Activated naive CD8-positive, alpha-beta T cell treated with anti-CD3 and anti-CD28 coated beads, Interleukin-2, amount 50 U/mL, for 24 hours (primary cell): Measurements from ENCODE around the gene CRIP3.

Source experiments
- ATAC-seq: fragments of 150-1000 bp; cut with Tn5 transposase; one replicate; pipeline ENCODE4 v1.10.0; 2021
- DNase-seq: peaks from one replicate; pipeline ENCODE4 v3.0.0; 2021
- H3K27ac Mint-ChIP-seq: one replicate; pipeline ENCODE4 v1.8.0; 2021; ENCODE audit warnings: mild to moderate bottlenecking, mixed read lengths
- H3K27me3 Mint-ChIP-seq: one replicate; pipeline ENCODE4 v1.8.0; 2021; ENCODE audit warnings: mixed read lengths
- H3K36me3 Mint-ChIP-seq: one replicate; pipeline ENCODE4 v1.8.0; 2021; ENCODE audit warnings: low read depth, mixed read lengths
- H3K4me1 Mint-ChIP-seq: one replicate; pipeline ENCODE4 v1.8.0; 2021; ENCODE audit warnings: mixed read lengths
- H3K4me3 Mint-ChIP-seq: one replicate; pipeline ENCODE4 v1.8.0; 2021; ENCODE audit warnings: mild to moderate bottlenecking, moderate library complexity, mixed read lengths
- H3K9me3 Mint-ChIP-seq: one replicate; pipeline ENCODE4 v1.8.0; 2021; ENCODE audit warnings: mixed read lengths

CRIP3 gene

DNA sequence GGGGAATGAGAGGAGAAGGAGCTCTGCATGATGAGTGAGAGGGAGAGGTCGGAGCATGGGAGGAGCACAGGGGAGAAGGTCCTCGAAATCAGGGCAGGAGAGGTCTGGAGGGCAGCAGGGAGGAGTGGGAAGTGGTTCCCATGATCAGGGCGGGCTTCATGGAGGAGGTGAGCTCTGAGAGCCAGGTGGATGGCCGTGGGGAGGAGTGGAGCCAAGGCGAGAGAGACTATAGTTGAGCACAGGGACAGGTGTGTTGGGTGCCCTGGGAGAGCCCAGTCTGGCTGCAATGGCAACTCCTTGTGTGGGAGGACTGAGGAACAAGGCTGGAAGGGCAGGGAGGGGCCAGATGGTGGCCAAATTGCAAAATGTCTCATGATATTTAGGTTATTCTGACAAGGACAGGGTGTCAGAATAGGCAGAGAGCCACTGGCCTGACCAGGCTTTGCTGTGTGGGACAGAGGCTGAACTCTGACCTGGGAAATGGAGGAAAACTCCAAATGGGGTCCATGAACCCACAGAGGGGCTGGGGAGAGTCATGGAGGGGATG, 44.0 kb downstream of the CRIP3 start:
- H3K4me1 Mint-ChIP-seq, result peaks cover 5% of the 10 kb centered on the region
- H3K27me3 Mint-ChIP-seq, result peaks cover 10% of the 10 kb centered on the region
- H3K9me3 Mint-ChIP-seq, result no peaks in the 10 kb centered on the region
- no peak overlapping the region for H3K4me3 Mint-ChIP-seq
- no peak overlapping the region for H3K27ac Mint-ChIP-seq
- no peaks in the 10 kb centered on the region for H3K36me3 Mint-ChIP-seq
- DNase-seq, result no peak
- ATAC-seq, result no peak

GRCh38 chr6:43263314-43264178, 45.1 kb downstream of the CRIP3 start:
- Mint-ChIP-seq H3K9me3 (no peaks in the 10 kb centered on the region), H3K27ac (peak overlapping the region; percentile 21), H3K4me3 (no peak overlapping the region), H3K27me3 (peaks cover 3% of the 10 kb centered on the region), H3K36me3 (no peaks in the 10 kb centered on the region), H3K4me1 (no peaks in the 10 kb centered on the region)
- peak; percentile 95 for ATAC-seq
- peak; percentile 81 for DNase-seq

DNA sequence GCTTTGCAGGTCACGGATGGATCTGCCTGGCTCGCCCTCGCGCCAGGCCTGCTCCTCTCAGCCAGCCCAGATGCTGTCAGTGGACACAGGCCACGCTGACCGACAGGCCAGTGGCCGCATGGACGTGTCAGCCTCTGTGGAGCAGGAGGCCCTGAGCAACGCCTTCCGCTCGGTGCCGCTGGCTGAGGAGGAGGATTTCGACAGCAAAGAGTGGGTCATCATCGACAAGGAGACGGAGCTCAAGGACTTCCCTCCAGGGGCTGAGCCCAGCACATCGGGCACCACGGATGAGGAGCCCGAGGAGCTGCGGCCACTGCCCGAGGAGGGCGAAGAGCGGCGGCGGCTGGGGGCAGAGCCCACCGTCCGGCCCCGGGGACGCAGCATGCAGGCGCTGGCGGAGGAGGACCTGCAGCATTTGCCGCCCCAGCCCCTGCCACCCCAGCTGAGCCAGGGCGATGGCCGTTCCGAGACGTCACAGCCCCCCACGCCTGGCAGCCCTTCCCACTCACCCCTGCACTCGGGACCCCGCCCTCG, 45.8 kb downstream of the CRIP3 start:
- Mint-ChIP-seq H3K27ac (no peak overlapping the region), H3K27me3 (peaks cover 2% of the 10 kb centered on the region), H3K9me3 (no peaks in the 10 kb centered on the region), H3K4me3 (no peak overlapping the region), H3K36me3 (no peaks in the 10 kb centered on the region), H3K4me1 (no peaks in the 10 kb centered on the region)
- DNase-seq, result no peak
- no peak for ATAC-seq

GRCh38 chr6:43262000-43262779, 46.4 kb downstream of the CRIP3 start:
- peaks cover 6% of the 10 kb centered on the region for H3K4me1 Mint-ChIP-seq
- DNase-seq, result no peak
- H3K9me3 Mint-ChIP-seq, result no peaks in the 10 kb centered on the region
- peaks cover 4% of the 10 kb centered on the region for H3K27me3 Mint-ChIP-seq
- no peaks in the 10 kb centered on the region for H3K36me3 Mint-ChIP-seq
- no peak overlapping the region for H3K4me3 Mint-ChIP-seq
- H3K27ac Mint-ChIP-seq, result no peak overlapping the region
- ATAC-seq, result no peak

- no peak overlapping the region for H3K4me3 Mint-ChIP-seq
- H3K27me3 Mint-ChIP-seq, result peaks cover 8% of the 10 kb centered on the region
- no peak for ATAC-seq
- H3K9me3 Mint-ChIP-seq, result no peaks in the 10 kb centered on the region
- no peaks in the 10 kb centered on the region for H3K36me3 Mint-ChIP-seq
- no peak for DNase-seq
- no peak overlapping the region for H3K27ac Mint-ChIP-seq
- H3K4me1 Mint-ChIP-seq, result peaks cover 9% of the 10 kb centered on the region
Observed at GRCh38 chr6:43261198-43261597, 47.4 kb downstream of the CRIP3 start.

GRCh38 chr6:43260791-43261190, 47.8 kb downstream of the CRIP3 start:
- Mint-ChIP-seq H3K27ac (no peak overlapping the region), H3K4me1 (peaks cover 10% of the 10 kb centered on the region), H3K4me3 (no peak overlapping the region), H3K36me3 (no peaks in the 10 kb centered on the region), H3K9me3 (no peaks in the 10 kb centered on the region), H3K27me3 (peaks cover 9% of the 10 kb centered on the region)
- ATAC-seq, result no peak
- no peak for DNase-seq

DNA sequence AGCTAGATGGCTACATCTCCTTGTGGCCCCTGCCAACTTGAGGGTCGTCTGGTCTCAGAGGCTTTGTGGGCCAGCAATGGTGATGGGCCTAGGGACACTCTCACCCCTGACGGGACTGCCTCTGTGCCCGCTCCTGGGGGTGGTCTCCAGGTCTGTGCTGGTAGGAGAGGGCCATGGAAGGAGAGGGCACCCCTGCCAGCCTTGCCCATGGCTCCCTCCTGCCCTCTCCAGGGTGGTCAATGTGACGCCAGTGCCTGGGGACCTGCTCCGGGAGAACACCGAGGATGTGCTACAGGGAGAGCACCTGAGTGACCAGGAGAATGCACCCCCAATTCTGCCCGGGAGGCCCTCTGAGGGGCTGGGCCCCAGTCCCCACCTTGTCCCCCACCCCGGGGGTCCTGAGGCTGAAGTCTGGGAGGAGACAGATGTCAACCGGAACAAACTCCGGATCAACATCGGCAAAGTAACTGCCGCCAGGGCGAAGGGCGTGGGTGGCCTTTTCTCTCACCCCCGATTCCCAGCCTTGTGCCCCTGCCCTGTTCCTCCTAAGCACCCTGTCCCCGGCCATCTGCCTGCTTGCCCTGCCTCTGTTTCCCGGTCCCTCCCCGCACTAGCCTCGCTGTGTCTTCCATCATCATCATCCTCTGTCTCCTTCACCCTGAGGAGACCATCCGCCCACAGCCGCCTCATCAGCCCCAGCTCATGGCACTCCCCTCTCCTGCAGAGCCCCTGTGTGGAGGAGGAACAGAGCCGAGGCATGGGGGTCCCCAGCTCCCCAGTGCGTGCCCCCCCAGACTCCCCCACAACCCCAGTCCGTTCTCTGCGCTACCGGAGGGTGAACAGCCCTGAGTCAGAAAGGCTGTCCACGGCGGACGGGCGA, 49.6 kb downstream of the CRIP3 start:
- H3K9me3 Mint-ChIP-seq, result no peaks in the 10 kb centered on the region
- H3K27ac Mint-ChIP-seq, result no peak overlapping the region
- DNase-seq (no peak), ATAC-seq (no peak)
- no peak overlapping the region for H3K4me3 Mint-ChIP-seq
- H3K36me3 Mint-ChIP-seq, result no peaks in the 10 kb centered on the region
- peaks cover 19% of the 10 kb centered on the region for H3K4me1 Mint-ChIP-seq
- H3K27me3 Mint-ChIP-seq, result peaks cover 10% of the 10 kb centered on the region

DNA sequence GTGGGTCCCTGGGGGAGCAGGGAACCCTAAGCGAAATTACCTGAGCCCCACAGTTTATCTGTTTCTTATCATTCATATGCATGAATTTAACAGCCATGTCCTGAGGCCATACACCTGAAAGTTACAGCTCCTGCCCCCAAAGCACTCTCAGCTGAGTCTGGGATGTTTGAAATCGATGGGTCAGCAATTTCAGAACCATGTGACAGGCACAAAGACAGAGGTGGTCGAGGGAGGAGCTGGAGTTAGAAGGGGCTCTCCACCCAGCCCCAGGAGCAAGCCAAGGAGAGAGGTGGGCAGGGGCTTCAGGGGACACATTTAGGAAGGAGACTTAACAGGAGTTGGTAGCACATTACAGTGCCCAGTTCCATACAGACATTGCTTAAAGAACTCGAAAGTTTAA, 50.4 kb downstream of the CRIP3 start:
- no peak for DNase-seq
- Mint-ChIP-seq H3K27ac (no peak overlapping the region), H3K27me3 (peaks cover 17% of the 10 kb centered on the region), H3K4me3 (no peak overlapping the region), H3K36me3 (no peaks in the 10 kb centered on the region), H3K4me1 (peaks cover 23% of the 10 kb centered on the region), H3K9me3 (no peaks in the 10 kb centered on the region)
- ATAC-seq, result no peak

DNA sequence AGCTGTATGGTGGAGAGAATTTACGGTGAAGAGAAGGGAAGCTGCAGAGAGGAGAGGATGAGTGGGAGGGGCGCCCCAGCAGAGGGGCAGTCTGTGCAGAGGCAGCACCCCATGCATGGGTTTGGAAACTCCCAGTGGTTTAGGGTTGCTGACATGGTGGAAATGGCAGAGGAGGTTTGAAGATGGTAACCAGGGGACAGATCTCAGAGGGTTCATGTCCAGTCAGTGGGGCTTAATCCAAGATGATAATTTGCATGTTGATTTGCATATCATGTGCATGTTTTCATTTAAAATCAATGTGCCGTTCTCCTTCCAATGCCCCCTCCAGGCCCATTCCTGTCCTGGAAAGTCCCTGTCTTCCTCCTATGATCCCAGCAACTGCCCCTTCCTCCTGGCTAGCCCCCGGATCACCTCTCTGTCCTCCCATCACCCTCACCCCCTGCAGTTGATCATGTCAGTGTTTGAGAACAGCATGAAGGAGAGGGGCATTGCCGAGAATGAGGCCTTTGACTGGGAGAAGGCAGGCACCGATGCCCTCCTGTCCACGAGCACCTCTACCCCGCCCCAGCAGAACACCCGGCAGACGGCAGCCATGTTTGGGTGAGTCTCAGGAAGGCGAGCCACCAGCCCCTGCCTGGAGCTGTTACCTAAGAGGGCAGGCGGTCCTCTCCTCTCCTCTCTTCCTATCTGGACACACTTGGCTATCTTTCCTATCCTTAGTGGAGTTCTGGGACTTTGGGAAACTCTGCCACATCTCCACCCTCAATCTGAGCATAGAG, 51.1 kb downstream of the CRIP3 start:
- ATAC-seq (peak; percentile 51), DNase-seq (peak; percentile 33)
- Mint-ChIP-seq H3K27ac (no peak overlapping the region), H3K4me1 (peaks cover 23% of the 10 kb centered on the region), H3K27me3 (peaks cover 22% of the 10 kb centered on the region), H3K9me3 (no peaks in the 10 kb centered on the region), H3K36me3 (no peaks in the 10 kb centered on the region), H3K4me3 (no peak overlapping the region)

- H3K4me1 Mint-ChIP-seq, result peaks cover 24% of the 10 kb centered on the region
- no peak overlapping the region for H3K4me3 Mint-ChIP-seq
- no peaks in the 10 kb centered on the region for H3K36me3 Mint-ChIP-seq
- DNase-seq (no peak), ATAC-seq (no peak)
- no peaks in the 10 kb centered on the region for H3K9me3 Mint-ChIP-seq
- no peak overlapping the region for H3K27ac Mint-ChIP-seq
- H3K27me3 Mint-ChIP-seq, result peaks cover 26% of the 10 kb centered on the region
Observed at GRCh38 chr6:43256670-43257366, 51.8 kb downstream of the CRIP3 start.
